Common myeloid progenitor, CD34-positive (primary cell): Measurements from ENCODE around the gene KIAA0040. TPM values are rescaled to one million over a fixed set of nuclear protein-coding genes. Genes with fewer than 3 reads are reported as not detected.

ENCODE experiments used
- CTCF ChIA-PET: fragments of 350-600 bp; sonication (Branson Sonifier 250); formaldehyde crosslinking; loops from one replicate; lab custom pipeline; 2021; ENCODE audit warnings: antibody characterized with exemption; lab: Charles Lee
- POLR2A ChIA-PET: fragments of 350-600 bp; sonication (Branson Sonifier 250); formaldehyde crosslinking; loops from one replicate; lab custom pipeline; 2021; ENCODE audit warnings: antibody characterized with exemption; lab: Charles Lee
- DNase-seq, 3 donors: peaks; one replicate each; pipeline versions ENCODE4 v3.0.0 to v3.0.0-alpha.2; 2013
- H3K27ac ChIP-seq, 2 experiments: 1 replicate in 1 of 2; 2 replicates in 1 of 2; pipeline ENCODE4 v1.7.0; 2013; ENCODE audit warnings: inconsistent platforms in 2 of 2, low read length in 2 of 2, mild to moderate bottlenecking in 2 of 2, low read depth in 1 of 2, moderate library complexity in 1 of 2; ENCODE audit not compliant: severe bottlenecking in 2 of 2, insufficient read depth in 1 of 2, poor library complexity in 1 of 2
- H3K27me3 ChIP-seq, 5 experiments: replicated peaks in 2 of 5; 1 replicate in 3 of 5; 2 replicates in 2 of 5; pipeline versions ENCODE4 v1.6.1 to v1.7.0; 2013; ENCODE audit warnings: low read length in 4 of 5, mild to moderate bottlenecking in 2 of 5, moderate library complexity in 2 of 5, inconsistent platforms in 1 of 5; ENCODE audit not compliant: insufficient read depth in 5 of 5, control insufficient read depth in 4 of 5
- H3K36me3 ChIP-seq, 4 experiments: 1 replicate in 2 of 4; 2 replicates in 2 of 4; pipeline versions ENCODE4 v1.6.1 to v1.7.0; 2013; ENCODE audit warnings: low read length in 3 of 4, control low read depth in 1 of 4, mild to moderate bottlenecking in 1 of 4; ENCODE audit not compliant: control insufficient read depth in 4 of 4, insufficient read depth in 4 of 4
- H3K4me1 ChIP-seq, 4 experiments: 1 replicate in 3 of 4; 2 replicates in 1 of 4; pipeline versions ENCODE4 v1.6.1 to v1.7.1; 2013; ENCODE audit warnings: low read length in 3 of 4, mild to moderate bottlenecking in 3 of 4, control low read depth in 1 of 4, inconsistent platforms in 1 of 4, moderate library complexity in 1 of 4; ENCODE audit not compliant: control insufficient read depth in 4 of 4, insufficient read depth in 4 of 4; ENCODE audit errors: control extremely low read depth in 1 of 4
- H3K4me3 ChIP-seq, 7 experiments: 1 replicate in 4 of 7; 2 replicates in 3 of 7; pipeline versions ENCODE4 v1.5.1 to v1.7.0; 2013; ENCODE audit warnings: mild to moderate bottlenecking in 7 of 7, low read length in 6 of 7, moderate library complexity in 6 of 7, inconsistent platforms in 2 of 7, low read depth in 2 of 7, control low read depth in 1 of 7; ENCODE audit not compliant: insufficient read depth in 4 of 7, control insufficient read depth in 1 of 7; ENCODE audit errors: extremely low read depth in 1 of 7
- H3K9me3 ChIP-seq, 5 experiments: 1 replicate in 4 of 5; 2 replicates in 1 of 5; pipeline versions ENCODE4 v1.6.1 to v1.7.1; 2013; ENCODE audit warnings: low read length in 4 of 5, mild to moderate bottlenecking in 2 of 5, inconsistent platforms in 1 of 5, low read depth in 1 of 5, moderate library complexity in 1 of 5; ENCODE audit not compliant: control insufficient read depth in 4 of 5, insufficient read depth in 2 of 5; ENCODE audit errors: control extremely low read depth in 1 of 5
- WGBS: methylation state at CpG from one replicate; pipeline ENCODE4 v1.1.5; 2013; ENCODE audit not compliant: insufficient coverage; 5-methylcytosine and 5-hydroxymethylcytosine counted together
- polyA plus RNA-seq: library from polyadenylated mRNA; unstranded; fragments of 120-200 nt; gene quantifications from one replicate; pipeline ENCODE4 v1.2.1, GENCODE V29; 2013

KIAA0040 gene
- polyA plus RNA-seq, result 18.1 TPM

DNA sequence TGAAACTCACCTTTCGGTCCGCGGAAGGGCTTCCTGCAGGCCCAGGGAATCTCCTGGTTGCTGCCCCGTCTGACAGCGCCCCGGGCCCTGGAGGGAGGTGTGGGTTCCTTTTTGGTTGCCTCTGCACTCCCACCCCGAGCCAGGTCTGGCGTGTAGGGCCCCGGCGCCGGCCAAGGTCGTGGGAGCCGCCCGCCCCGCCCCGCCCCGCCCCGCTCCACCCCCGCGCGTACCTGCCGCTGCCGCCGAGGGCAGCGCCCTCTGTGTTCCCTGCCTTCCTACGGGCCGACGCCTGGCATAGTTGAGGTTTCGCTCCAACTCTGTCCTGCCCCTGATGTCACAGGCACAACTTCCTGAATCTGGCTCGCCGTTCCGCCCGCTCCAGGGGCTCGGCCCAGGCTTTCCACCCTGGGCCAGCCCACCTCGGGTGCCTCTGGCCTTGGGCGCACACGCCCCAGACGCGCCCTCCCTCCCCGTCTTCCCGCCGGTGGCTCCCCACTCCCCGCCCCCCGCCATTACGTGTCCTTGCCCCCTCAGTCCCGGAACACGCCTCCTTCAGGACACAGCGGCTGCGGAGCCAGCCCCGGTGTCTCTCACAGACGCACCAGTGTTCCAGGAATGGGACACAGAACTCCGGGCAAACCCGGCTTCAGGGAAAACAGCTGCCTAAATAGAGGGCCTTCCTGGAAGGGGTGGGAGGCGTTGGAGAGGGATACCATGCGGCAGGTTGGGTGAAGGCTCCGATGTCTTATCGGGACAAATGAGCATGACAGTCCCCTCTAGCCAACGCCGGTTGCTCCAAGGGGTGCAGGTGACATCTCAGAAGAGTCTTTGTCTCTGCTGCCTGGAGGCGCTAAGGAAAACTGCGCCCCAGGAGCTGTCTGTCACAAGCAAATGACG lies at the start of gene KIAA0040:
Gene KIAA0040, minus strand, starts transcription at position 147 of the 897 bp plus-strand sequence. CDS start 31,763 bp downstream, outside the sequence.
- peaks cover 0 to 4% (median 0%) of the 10 kb centered on the region in 4 experiments for H3K36me3 ChIP-seq
- POLR2A ChIA-PET, result interaction anchor here (1.6 kb wide), 1 partner anchor 16 kb away, joined by 3 read pairs; no protein-coding TSS in a partner anchor
- peaks cover 25 to 56% (median 48%) of the 10 kb centered on the region in 4 experiments for H3K4me1 ChIP-seq
- H3K27me3 ChIP-seq, result no peaks in the 10 kb centered on the region
- WGBS, result 17% methylated on average over 39 of the region's 62 CpGs
- H3K9me3 ChIP-seq, result no peaks in the 10 kb centered on the region
- peak within 1 kb of the TSS; percentile 26 to 72 for H3K27ac ChIP-seq
- peak; percentile 82 to 88 (median 84) for DNase-seq
- CTCF ChIA-PET, result interaction anchor here (1.1 to 4.3 kb wide), 6 partner anchors 12 to 127 kb away, joined by 3 to 23 read pairs (median 6); no protein-coding TSS in a partner anchor
- H3K4me3 ChIP-seq, result peak within 1 kb of the TSS; percentile 45 to 94 (median 85)

DNA sequence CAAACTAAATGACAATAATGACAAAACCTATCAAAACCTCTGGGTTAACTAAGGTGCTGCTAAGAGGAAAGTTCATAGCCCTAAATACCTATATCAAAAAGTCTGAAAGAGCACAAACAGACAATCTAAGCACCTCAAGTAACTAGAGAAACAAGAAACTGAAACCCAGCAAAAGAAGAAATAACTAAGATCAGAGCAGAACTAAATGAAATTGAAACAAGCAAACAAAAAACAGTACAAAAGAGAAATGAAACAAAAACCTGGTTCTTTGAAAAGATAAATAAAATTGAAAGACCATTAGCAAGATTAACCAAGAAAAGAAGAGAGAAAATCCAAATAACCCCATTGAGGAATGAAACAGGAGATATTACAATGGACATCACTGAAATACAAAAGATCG lies 44.8 kb upstream of the KIAA0040 start:
- no CpG with 5 or more reads among the region's 1 CpG for WGBS
- Histone ChIP-seq H3K9me3 (peaks cover 0 to 3% (median 0%) of the 10 kb centered on the region in 5 experiments), H3K27ac (no peak overlapping the region), H3K4me3 (no peak overlapping the region), H3K4me1 (no peaks in the 10 kb centered on the region), H3K27me3 (no peaks in the 10 kb centered on the region), H3K36me3 (no peaks in the 10 kb centered on the region)
- CTCF ChIA-PET, result no interaction called here
- DNase-seq, result no peak
- POLR2A ChIA-PET, result no interaction called here

DNA sequence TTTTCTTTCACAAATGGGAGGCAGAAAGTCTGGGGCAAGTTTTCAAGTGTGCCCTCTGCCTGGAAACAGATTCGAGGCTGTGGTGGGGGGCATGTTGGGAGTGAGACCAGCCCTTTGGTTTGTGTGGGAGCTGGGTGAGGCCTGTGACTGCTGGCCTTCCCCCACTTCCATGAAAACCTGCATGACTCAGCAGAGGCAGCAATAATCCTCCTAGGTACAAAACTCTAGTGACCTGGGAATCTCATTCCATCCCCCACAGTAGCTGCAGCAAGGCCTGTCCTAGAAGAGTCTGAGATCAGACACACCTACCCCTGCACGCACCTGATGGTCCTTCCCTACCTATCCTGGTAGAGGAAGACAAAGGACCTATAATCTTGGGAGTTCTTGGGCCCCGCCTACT lies 42.1 kb upstream of the KIAA0040 start:
- Histone ChIP-seq H3K27ac (no peak overlapping the region), H3K27me3 (no peaks in the 10 kb centered on the region), H3K36me3 (no peaks in the 10 kb centered on the region), H3K4me1 (no peaks in the 10 kb centered on the region), H3K4me3 (no peak overlapping the region), H3K9me3 (peaks cover 0 to 3% (median 0%) of the 10 kb centered on the region in 5 experiments)
- POLR2A ChIA-PET, result no interaction called here
- CTCF ChIA-PET, result no interaction called here
- DNase-seq, result no peak
- 100% methylated on average over 2 of the region's 3 CpGs for WGBS

DNA sequence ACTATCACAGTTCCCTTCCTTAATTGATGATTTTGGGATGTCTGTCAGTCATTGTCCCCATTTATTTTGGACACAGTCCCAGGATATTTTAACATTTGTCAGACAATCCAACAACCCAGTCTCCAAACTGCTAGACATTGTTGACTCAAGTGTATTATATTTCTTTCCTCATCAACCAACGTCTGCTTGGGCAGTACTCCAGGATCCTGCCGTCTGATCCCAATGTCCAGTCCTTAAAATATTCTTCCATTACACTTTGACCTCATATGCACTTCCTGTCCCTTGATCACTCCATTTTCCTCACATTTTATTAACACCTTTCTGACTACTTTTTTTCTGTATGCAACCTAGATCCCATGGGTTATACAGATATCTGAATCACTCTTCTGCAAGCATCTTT lies 39.8 kb upstream of the KIAA0040 start:
- Histone ChIP-seq H3K36me3 (no peaks in the 10 kb centered on the region), H3K4me3 (no peak overlapping the region), H3K27me3 (no peaks in the 10 kb centered on the region), H3K9me3 (peaks cover 0 to 3% (median 0%) of the 10 kb centered on the region in 5 experiments), H3K27ac (no peak overlapping the region), H3K4me1 (no peaks in the 10 kb centered on the region)
- ChIA-PET POLR2A (no interaction called here), CTCF (no interaction called here)
- 95% methylated on average over 2 of the region's 2 CpGs for WGBS
- DNase-seq, result no peak

DNA sequence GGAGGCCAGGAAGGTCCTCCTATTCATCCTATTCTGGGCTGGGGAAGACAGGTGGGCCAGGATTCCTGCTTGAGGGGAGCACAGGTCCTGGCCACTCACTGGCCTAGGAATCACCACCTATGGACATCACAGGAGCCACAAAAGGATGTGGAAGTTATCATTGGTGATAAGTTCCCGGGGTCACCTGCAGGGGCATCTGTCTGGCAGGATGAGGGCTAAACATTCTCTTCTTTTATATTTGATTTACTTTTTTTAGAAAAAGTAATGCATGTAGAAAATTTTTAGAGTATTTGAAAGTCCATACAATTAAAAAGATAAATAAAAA lies 33.2 kb upstream of the KIAA0040 start:
- Histone ChIP-seq H3K4me3 (no peak overlapping the region), H3K27me3 (no peaks in the 10 kb centered on the region), H3K36me3 (no peaks in the 10 kb centered on the region), H3K9me3 (no peaks in the 10 kb centered on the region), H3K4me1 (no peaks in the 10 kb centered on the region), H3K27ac (no peak overlapping the region)
- ChIA-PET POLR2A (no interaction called here), CTCF (no interaction called here)
- no peak for DNase-seq
- WGBS, result no CpG with 5 or more reads among the region's 1 CpG

DNA sequence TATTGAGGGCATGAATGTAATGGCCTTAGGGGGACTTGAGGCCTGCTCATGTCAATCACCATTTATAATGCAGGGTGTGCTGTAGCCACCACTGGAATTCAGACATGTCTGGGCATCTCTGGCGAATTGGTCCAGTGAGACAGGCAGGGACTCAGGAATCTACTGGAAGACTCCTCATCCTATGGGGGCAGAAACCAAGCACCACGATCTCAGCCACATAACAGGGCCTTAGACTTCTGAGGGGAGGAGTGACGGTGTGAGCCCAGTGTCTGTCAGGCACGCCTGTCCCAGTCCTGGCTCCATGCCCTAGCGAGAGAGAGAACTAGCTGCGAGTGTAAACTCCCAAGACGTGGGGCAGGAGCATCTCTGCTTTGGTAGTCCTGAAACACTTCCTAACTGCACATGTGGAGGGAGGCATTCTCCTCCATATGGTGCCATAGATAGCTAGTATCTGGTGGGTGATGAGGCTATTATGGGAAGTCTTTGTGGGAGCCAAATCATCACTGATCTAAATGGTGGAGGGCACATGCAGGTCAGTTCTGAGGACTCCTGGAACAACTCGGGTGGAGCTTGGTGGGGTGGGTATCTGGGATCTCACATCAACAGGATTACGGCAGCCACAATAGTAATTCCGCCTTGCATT lies 29.8 kb upstream of the KIAA0040 start:
- H3K9me3 ChIP-seq, result no peaks in the 10 kb centered on the region
- peaks cover 2 to 7% (median 5%) of the 10 kb centered on the region in 4 experiments for H3K4me1 ChIP-seq
- ChIA-PET CTCF (no interaction called here), POLR2A (no interaction called here)
- no peak for DNase-seq
- no peaks in the 10 kb centered on the region for H3K27me3 ChIP-seq
- WGBS, result 94% methylated on average over 7 of the region's 10 CpGs
- H3K27ac ChIP-seq, result no peak overlapping the region
- H3K36me3 ChIP-seq, result no peaks in the 10 kb centered on the region
- H3K4me3 ChIP-seq, result no peak overlapping the region
